Measurements from ENCODE around the gene CEP72. TPM values are rescaled to one million over a fixed set of nuclear protein-coding genes. Genes with fewer than 3 reads are reported as not detected.

The CEP72 gene
- polyA plus RNA-seq, 1 of the 3 experiments (the other 2 are of a cell fraction): 4.4 TPM

DNA sequence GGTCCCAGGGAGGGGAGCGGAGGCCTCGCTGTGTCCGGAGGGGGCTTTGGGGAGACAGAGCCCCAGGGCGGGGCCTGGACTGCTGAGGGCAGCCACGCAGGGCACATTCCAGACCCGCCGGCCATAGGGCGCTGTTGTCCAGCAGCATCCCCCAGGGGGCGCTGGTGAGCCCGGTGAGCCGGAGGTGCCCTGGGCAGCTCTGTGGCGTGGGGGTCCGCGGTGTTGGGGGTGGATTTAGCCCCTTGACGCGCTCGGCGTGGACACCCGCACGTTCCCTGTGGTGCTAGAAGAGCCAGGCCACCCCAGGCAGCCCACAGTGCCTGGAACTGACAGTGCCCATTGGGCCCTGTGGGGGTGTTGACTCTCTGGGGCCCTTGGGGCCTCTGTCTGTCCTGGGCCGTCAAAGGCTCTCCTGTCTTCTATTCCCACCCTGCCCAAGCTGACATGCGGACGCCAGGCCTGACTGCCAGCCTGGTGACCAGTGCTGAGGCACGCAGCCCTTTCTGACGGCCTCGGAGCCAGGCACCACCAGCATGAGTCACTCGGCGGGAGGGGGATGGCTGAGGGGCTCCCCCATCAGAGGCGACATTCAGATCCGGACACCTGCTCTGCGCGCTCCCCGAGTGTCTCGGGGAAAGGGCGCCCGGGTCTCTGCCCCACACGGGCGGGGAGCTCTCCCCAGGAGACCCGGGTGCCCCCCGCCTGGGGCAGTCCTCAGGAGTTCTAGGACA lies 57.1 kb downstream of the CEP72 start:
- TF ChIP-seq RXRA (IDR thresholded peaks at IDR 0.05; ENCODE audit: borderline replicate concordance, low read depth): no peak
- TF ChIP-seq RAD21 (IDR thresholded peaks at IDR 0.05; ENCODE audit: low read length): 0 out of 2 replicates have a peak, but pooled peaks have one; percentile 8
- TF ChIP-seq, protein P1, sequence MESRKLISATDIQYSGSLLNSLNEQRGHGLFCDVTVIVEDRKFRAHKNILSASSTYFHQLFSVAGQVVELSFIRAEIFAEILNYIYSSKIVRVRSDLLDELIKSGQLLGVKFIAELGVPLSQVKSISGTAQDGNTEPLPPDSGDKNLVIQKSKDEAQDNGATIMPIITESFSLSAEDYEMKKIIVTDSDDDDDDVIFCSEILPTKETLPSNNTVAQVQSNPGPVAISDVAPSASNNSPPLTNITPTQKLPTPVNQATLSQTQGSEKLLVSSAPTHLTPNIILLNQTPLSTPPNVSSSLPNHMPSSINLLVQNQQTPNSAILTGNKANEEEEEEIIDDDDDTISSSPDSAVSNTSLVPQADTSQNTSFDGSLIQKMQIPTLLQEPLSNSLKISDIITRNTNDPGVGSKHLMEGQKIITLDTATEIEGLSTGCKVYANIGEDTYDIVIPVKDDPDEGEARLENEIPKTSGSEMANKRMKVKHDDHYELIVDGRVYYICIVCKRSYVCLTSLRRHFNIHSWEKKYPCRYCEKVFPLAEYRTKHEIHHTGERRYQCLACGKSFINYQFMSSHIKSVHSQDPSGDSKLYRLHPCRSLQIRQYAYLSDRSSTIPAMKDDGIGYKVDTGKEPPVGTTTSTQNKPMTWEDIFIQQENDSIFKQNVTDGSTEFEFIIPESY (IDR thresholded peaks at IDR 0.05; ENCODE audit: borderline replicate concordance, low read depth): 0 out of 2 replicates have a peak, but pooled peaks have one; percentile 25
- no peak for TF ChIP-seq GABPA (IDR thresholded peaks at IDR 0.05; ENCODE audit: low read depth)
- TF ChIP-seq, protein P2, sequence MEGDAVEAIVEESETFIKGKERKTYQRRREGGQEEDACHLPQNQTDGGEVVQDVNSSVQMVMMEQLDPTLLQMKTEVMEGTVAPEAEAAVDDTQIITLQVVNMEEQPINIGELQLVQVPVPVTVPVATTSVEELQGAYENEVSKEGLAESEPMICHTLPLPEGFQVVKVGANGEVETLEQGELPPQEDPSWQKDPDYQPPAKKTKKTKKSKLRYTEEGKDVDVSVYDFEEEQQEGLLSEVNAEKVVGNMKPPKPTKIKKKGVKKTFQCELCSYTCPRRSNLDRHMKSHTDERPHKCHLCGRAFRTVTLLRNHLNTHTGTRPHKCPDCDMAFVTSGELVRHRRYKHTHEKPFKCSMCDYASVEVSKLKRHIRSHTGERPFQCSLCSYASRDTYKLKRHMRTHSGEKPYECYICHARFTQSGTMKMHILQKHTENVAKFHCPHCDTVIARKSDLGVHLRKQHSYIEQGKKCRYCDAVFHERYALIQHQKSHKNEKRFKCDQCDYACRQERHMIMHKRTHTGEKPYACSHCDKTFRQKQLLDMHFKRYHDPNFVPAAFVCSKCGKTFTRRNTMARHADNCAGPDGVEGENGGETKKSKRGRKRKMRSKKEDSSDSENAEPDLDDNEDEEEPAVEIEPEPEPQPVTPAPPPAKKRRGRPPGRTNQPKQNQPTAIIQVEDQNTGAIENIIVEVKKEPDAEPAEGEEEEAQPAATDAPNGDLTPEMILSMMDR (IDR thresholded peaks at IDR 0.05): peak; percentile 65
- TF ChIP-seq CHD2 (IDR thresholded peaks at IDR 0.05; ENCODE audit: low read length, partially characterized antibody): no peak
- peaks cover 12 to 23% of the 10 kb centered on the region in 2 experiments; a peak in 2 of 4 replicates for H3K4me1 ChIP-seq (ENCODE audit: control insufficient read depth in 1 of 2, insufficient read depth in 2 of 2, low read depth in 1 of 2, low read length in 1 of 2)
- H3K4me3 ChIP-seq (ENCODE audit: low read depth in 2 of 2, low read length in 1 of 2): no peak overlapping the region
- ChIA-PET CTCF (interaction anchor here (0.6 to 7.2 kb wide), 13 partner anchors 11 to 1133 kb away, joined by 3 to 88 read pairs (median 3); no protein-coding TSS in a partner anchor), POLR2A (interaction anchor here (0.6 kb wide), 1 partner anchor 47 kb away, joined by 4 read pairs; no protein-coding TSS in a partner anchor)
- H3K4me2 ChIP-seq: no peak overlapping the region
- H3K9ac ChIP-seq: no peak overlapping the region
- H3K36me3 ChIP-seq (replicated peaks in 1 of 2; ENCODE audit: control insufficient read depth in 1 of 2, insufficient read depth in 2 of 2, low read length in 1 of 2): peaks cover 0 to 2% of the 10 kb centered on the region in 2 experiments
- 0 out of 2 replicates have a peak, but pooled peaks cover 3% of the 10 kb centered on the region for H4K20me1 ChIP-seq (ENCODE audit: insufficient read depth)
- H3K9me2 ChIP-seq: no peaks in the 10 kb centered on the region
- H3K9me3 ChIP-seq: no peaks in the 10 kb centered on the region
- no peaks in the 10 kb centered on the region for H3K79me2 ChIP-seq (ENCODE audit: insufficient read depth)
- 77% methylated on average over 6 of the region's 40 CpGs for WGBS (ENCODE audit: low lambda C conversion rate)
- H3K27ac ChIP-seq (ENCODE audit: low read depth in 2 of 2, low read length in 1 of 2): no peak overlapping the region
- DNase-seq: peak; percentile 71
- H2AFZ ChIP-seq (ENCODE audit: low read depth): no peak overlapping the region
- no peaks in the 10 kb centered on the region for H3F3A ChIP-seq (replicated peaks; ENCODE audit: insufficient read depth)
- H3K27me3 ChIP-seq (ENCODE audit: insufficient read depth): no peaks in the 10 kb centered on the region

DNA sequence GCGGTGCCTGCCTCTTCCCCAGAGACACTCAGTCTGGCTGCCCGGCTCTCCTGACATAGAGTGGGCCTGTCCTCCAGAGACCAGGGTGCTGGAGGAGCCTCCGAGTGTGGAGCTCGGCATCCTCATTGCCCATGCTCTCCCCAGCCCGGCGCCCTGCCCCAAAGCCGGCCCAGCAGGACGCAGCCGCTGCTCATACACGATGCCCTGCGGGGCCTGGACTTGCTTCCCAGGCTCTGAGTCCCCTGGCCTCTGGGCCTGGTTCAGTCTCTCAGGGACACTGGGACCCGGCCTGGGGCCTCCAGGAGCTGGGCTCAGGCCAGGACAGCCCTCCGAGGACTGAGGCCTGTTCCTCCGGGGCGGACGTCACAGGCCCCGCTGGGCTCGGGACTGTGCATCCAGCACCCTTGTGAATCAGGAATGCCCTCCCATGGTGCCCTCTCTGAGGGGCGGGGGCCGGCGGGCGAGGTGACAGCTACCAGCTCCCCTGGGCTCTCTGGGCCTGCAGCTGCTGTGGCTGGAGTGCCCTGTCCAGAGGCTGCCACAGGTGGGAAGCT lies 57.8 kb downstream of the CEP72 start:
- Histone ChIP-seq H3K4me3 (ENCODE audit: low read depth in 2 of 2, low read length in 1 of 2) (no peak overlapping the region), H3K27me3 (ENCODE audit: insufficient read depth) (no peaks in the 10 kb centered on the region), H3F3A (replicated peaks; ENCODE audit: insufficient read depth) (no peaks in the 10 kb centered on the region), H3K4me2 (no peak overlapping the region), H3K4me1 (ENCODE audit: control insufficient read depth in 1 of 2, insufficient read depth in 2 of 2, low read depth in 1 of 2, low read length in 1 of 2) (peaks cover 12 to 23% of the 10 kb centered on the region in 2 experiments; a peak in 2 of 4 replicates), H4K20me1 (ENCODE audit: insufficient read depth) (0 out of 2 replicates have a peak, but pooled peaks cover 3% of the 10 kb centered on the region), H3K9me2 (no peaks in the 10 kb centered on the region), H3K9me3 (no peaks in the 10 kb centered on the region), H2AFZ (ENCODE audit: low read depth) (no peak overlapping the region), H3K36me3 (replicated peaks in 1 of 2; ENCODE audit: control insufficient read depth in 1 of 2, insufficient read depth in 2 of 2, low read length in 1 of 2) (peaks cover 0 to 2% of the 10 kb centered on the region in 2 experiments), H3K9ac (no peak overlapping the region), H3K27ac (ENCODE audit: low read depth in 2 of 2, low read length in 1 of 2) (no peak overlapping the region), H3K79me2 (ENCODE audit: insufficient read depth) (no peaks in the 10 kb centered on the region)
- POLR2A ChIA-PET: interaction anchor here (0.6 kb wide), 1 partner anchor 47 kb away, joined by 4 read pairs; no protein-coding TSS in a partner anchor
- DNase-seq: no peak
- WGBS (ENCODE audit: low lambda C conversion rate): 88% methylated on average over 4 of the region's 22 CpGs
- CTCF ChIA-PET: interaction anchor here (0.6 to 7.2 kb wide), 9 partner anchors 17 to 1132 kb away, joined by 3 to 88 read pairs (median 4); no protein-coding TSS in a partner anchor
- TF ChIP-seq NFIC (IDR thresholded peaks at IDR 0.05; ENCODE audit: borderline replicate concordance) (no peak), SMC3 (IDR thresholded peaks at IDR 0.05; ENCODE audit: low read depth, low read length) (no peak)
- TF ChIP-seq, protein P3, sequence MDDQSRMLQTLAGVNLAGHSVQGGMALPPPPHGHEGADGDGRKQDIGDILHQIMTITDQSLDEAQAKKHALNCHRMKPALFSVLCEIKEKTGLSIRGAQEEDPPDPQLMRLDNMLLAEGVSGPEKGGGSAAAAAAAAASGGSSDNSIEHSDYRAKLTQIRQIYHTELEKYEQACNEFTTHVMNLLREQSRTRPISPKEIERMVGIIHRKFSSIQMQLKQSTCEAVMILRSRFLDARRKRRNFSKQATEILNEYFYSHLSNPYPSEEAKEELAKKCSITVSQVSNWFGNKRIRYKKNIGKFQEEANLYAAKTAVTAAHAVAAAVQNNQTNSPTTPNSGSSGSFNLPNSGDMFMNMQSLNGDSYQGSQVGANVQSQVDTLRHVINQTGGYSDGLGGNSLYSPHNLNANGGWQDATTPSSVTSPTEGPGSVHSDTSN (IDR thresholded peaks at IDR 0.05): no peak
- TF ChIP-seq, protein P4, sequence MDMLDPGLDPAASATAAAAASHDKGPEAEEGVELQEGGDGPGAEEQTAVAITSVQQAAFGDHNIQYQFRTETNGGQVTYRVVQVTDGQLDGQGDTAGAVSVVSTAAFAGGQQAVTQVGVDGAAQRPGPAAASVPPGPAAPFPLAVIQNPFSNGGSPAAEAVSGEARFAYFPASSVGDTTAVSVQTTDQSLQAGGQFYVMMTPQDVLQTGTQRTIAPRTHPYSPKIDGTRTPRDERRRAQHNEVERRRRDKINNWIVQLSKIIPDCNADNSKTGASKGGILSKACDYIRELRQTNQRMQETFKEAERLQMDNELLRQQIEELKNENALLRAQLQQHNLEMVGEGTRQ (IDR thresholded peaks at IDR 0.05; ENCODE audit: borderline replicate concordance, low read depth, low read length): no peak
- TF ChIP-seq, protein P1 (IDR thresholded peaks at IDR 0.05; ENCODE audit: borderline replicate concordance, low read depth): no peak
- TF ChIP-seq, protein P5, sequence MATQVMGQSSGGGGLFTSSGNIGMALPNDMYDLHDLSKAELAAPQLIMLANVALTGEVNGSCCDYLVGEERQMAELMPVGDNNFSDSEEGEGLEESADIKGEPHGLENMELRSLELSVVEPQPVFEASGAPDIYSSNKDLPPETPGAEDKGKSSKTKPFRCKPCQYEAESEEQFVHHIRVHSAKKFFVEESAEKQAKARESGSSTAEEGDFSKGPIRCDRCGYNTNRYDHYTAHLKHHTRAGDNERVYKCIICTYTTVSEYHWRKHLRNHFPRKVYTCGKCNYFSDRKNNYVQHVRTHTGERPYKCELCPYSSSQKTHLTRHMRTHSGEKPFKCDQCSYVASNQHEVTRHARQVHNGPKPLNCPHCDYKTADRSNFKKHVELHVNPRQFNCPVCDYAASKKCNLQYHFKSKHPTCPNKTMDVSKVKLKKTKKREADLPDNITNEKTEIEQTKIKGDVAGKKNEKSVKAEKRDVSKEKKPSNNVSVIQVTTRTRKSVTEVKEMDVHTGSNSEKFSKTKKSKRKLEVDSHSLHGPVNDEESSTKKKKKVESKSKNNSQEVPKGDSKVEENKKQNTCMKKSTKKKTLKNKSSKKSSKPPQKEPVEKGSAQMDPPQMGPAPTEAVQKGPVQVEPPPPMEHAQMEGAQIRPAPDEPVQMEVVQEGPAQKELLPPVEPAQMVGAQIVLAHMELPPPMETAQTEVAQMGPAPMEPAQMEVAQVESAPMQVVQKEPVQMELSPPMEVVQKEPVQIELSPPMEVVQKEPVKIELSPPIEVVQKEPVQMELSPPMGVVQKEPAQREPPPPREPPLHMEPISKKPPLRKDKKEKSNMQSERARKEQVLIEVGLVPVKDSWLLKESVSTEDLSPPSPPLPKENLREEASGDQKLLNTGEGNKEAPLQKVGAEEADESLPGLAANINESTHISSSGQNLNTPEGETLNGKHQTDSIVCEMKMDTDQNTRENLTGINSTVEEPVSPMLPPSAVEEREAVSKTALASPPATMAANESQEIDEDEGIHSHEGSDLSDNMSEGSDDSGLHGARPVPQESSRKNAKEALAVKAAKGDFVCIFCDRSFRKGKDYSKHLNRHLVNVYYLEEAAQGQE (IDR thresholded peaks at IDR 0.05; ENCODE audit: low read depth, low read length): no peak

Measured in SK-N-SH (cell line).